A375 (cell line): ENCODE data around the gene TIGD3. TPM values are rescaled to one million over a fixed set of nuclear protein-coding genes. Genes with fewer than 3 reads are reported as not detected.

Source experiments
- total RNA-seq: library from RNA; depleted of rRNA; stranded (reverse); fragments of >200 nt; shearing (Covaris generic); gene quantifications from 2 replicates; pipeline ENCODE4 v1.2.3, GENCODE V29; 2014; rRNA removed

TIGD3 gene, protein sequence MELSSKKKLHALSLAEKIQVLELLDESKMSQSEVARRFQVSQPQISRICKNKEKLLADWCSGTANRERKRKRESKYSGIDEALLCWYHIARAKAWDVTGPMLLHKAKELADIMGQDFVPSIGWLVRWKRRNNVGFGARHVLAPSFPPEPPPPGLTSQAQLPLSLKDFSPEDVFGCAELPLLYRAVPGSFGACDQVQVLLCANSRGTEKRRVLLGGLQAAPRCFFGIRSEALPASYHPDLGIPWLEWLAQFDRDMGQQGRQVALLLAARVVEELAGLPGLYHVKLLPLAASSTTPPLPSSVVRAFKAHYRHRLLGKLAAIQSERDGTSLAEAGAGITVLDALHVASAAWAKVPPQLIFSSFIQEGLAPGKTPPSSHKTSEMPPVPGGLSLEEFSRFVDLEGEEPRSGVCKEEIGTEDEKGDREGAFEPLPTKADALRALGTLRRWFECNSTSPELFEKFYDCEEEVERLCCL
- total RNA-seq, result 1.2 and 1.4 TPM in 2 replicates

GRCh38 chr11:65354265-65355012 lies at the start of gene TIGD3:
Gene TIGD3, plus strand, starts transcription at chr11:65354751. Its CDS starts 1,058 bp downstream, at chr11:65355809.

GRCh38 chr11:65314501-65315203 lies 39.9 kb upstream of the TIGD3 start, which contains the start of gene CDC42EP2:
Gene CDC42EP2, plus strand, starts transcription at chr11:65314866. Its CDS starts 6,033 bp downstream, at chr11:65320899.

GRCh38 chr11:65382033-65382803 lies 27.7 kb downstream of the TIGD3 start, which contains the start of gene SLC25A45:
Gene SLC25A45, minus strand, starts transcription at chr11:65382646. Its CDS starts 695 bp downstream, at chr11:65381951.

GRCh38 chr11:65386307-65387140 lies 32.0 kb downstream of the TIGD3 start, which contains the start of gene FRMD8:
Gene FRMD8, plus strand, starts transcription at chr11:65386637. Its CDS starts 400 bp downstream, at chr11:65387037.

Other genes with a start within 250 kb of the TIGD3 start
- gene TM7SF2, start 242.9 kb upstream of the TIGD3 start, total RNA-seq, result 13.3 and 20.5 TPM in 2 replicates
- 42.7 and 50.7 TPM in 2 replicates for gene ZNHIT2, start 237.1 kb upstream of the TIGD3 start, total RNA-seq
- 892 and 982 TPM in 2 replicates for gene FAU, start 232.6 kb upstream of the TIGD3 start, total RNA-seq
- 96.8 and 105 TPM in 2 replicates for gene MRPL49, start 232.4 kb upstream of the TIGD3 start, total RNA-seq
- gene SYVN1, start 220.2 kb upstream of the TIGD3 start, total RNA-seq, result 11.6 and 14.1 TPM in 2 replicates
- gene SPDYC, start 184.5 kb upstream of the TIGD3 start, total RNA-seq, result not detected in 2 replicates
- 65.5 and 67.5 TPM in 2 replicates for gene CAPN1, start 172.8 kb upstream of the TIGD3 start, total RNA-seq
- gene POLA2, start 92.8 kb upstream of the TIGD3 start, total RNA-seq, result 22.3 and 24.3 TPM in 2 replicates
- gene CDC42EP2, start 39.9 kb upstream of the TIGD3 start, total RNA-seq, result 12.6 and 14.5 TPM in 2 replicates
- gene DPF2, start 20.9 kb upstream of the TIGD3 start, total RNA-seq, result 47.7 and 62.2 TPM in 2 replicates
- 14.1 and 15.8 TPM in 2 replicates for gene SLC25A45, start 27.9 kb downstream of the TIGD3 start, total RNA-seq
- 76.8 and 79.3 TPM in 2 replicates for gene FRMD8, start 31.9 kb downstream of the TIGD3 start, total RNA-seq
- gene NEAT1, start 68.0 kb downstream of the TIGD3 start, total RNA-seq, result 69.3 and 73.0 TPM in 2 replicates
- gene MALAT1, start 144.3 kb downstream of the TIGD3 start, total RNA-seq, result 2,655 and 2,827 TPM in 2 replicates
- 144 TPM in 2 replicates for gene SCYL1, start 170.3 kb downstream of the TIGD3 start, total RNA-seq
- gene LTBP3, start 203.6 kb downstream of the TIGD3 start, total RNA-seq, result 205 and 209 TPM in 2 replicates
- gene ZNRD2, start 215.7 kb downstream of the TIGD3 start, total RNA-seq, result 93.6 and 98.5 TPM in 2 replicates
- gene FAM89B, start 217.8 kb downstream of the TIGD3 start, total RNA-seq, result 43.3 and 48.4 TPM in 2 replicates
- 147 and 171 TPM in 2 replicates for gene EHBP1L1, start 221.3 kb downstream of the TIGD3 start, total RNA-seq
- 0.27 and 0.30 TPM in 2 replicates for gene KCNK7, start 241.0 kb downstream of the TIGD3 start, total RNA-seq